ENCODE measurements around the gene MSI1.

The MSI1 gene

GRCh38 chr12:120359128-120359527 is 9.8 kb downstream of the MSI1 start:
- H3K79me2 ChIP-seq (ENCODE audit: insufficient read depth, low read length) = no peaks in the 10 kb centered on the region
- H4K20me1 ChIP-seq (ENCODE audit: low read depth, low read length) = no peaks in the 10 kb centered on the region
- H3K36me3 ChIP-seq (ENCODE audit: low read length) = no peaks in the 10 kb centered on the region
- no peaks in the 10 kb centered on the region for H3K9me3 ChIP-seq (ENCODE audit: insufficient read depth, low read length)
- no peak overlapping the region for H3K9ac ChIP-seq (ENCODE audit: low read length)
- H3K4me3 ChIP-seq (ENCODE audit: insufficient read depth, low read length, poor library complexity, severe bottlenecking) = no peak overlapping the region
- no peak overlapping the region for H3K27ac ChIP-seq (ENCODE audit: low read depth, low read length)
- H3F3A ChIP-seq (ENCODE audit: insufficient read depth) = no peaks in the 10 kb centered on the region
- TF ChIP-seq CTCF (IDR thresholded peaks at IDR 0.05; ENCODE audit: insufficient read depth, low read length, poor library complexity, severe bottlenecking) = no peak
- no peak for TF ChIP-seq EZH2phosphoT487 (conservative IDR thresholded peaks at IDR 0.05; ENCODE audit: low read length)
- no peak overlapping the region for H2AFZ ChIP-seq (ENCODE audit: low read depth, low read length, severe bottlenecking)
- H3K9me2 ChIP-seq (replicated peaks; ENCODE audit: insufficient read depth, low read length) = no peaks in the 10 kb centered on the region
- H3K4me2 ChIP-seq (ENCODE audit: low read depth, low read length, poor library complexity, severe bottlenecking) = no peak overlapping the region
- H3K27me3 ChIP-seq (ENCODE audit: low read length) = no peaks in the 10 kb centered on the region

GRCh38 chr12:120358412-120359100 is 10.4 kb downstream of the MSI1 start:
- H2AFZ ChIP-seq (ENCODE audit: low read depth, low read length, severe bottlenecking) = no peak overlapping the region
- no peaks in the 10 kb centered on the region for H3K27me3 ChIP-seq (ENCODE audit: low read length)
- no peaks in the 10 kb centered on the region for H3K36me3 ChIP-seq (ENCODE audit: low read length)
- TF ChIP-seq CTCF (IDR thresholded peaks at IDR 0.05; ENCODE audit: insufficient read depth, low read length, poor library complexity, severe bottlenecking) (no peak), EZH2phosphoT487 (conservative IDR thresholded peaks at IDR 0.05; ENCODE audit: low read length) (no peak)
- H4K20me1 ChIP-seq (ENCODE audit: low read depth, low read length) = no peaks in the 10 kb centered on the region
- H3K4me2 ChIP-seq (ENCODE audit: low read depth, low read length, poor library complexity, severe bottlenecking) = no peak overlapping the region
- no peak overlapping the region for H3K9ac ChIP-seq (ENCODE audit: low read length)
- H3F3A ChIP-seq (ENCODE audit: insufficient read depth) = no peaks in the 10 kb centered on the region
- H3K9me3 ChIP-seq (ENCODE audit: insufficient read depth, low read length) = no peaks in the 10 kb centered on the region
- H3K9me2 ChIP-seq (replicated peaks; ENCODE audit: insufficient read depth, low read length) = no peaks in the 10 kb centered on the region
- no peak overlapping the region for H3K4me3 ChIP-seq (ENCODE audit: insufficient read depth, low read length, poor library complexity, severe bottlenecking)
- H3K27ac ChIP-seq (ENCODE audit: low read depth, low read length) = no peak overlapping the region
- no peaks in the 10 kb centered on the region for H3K79me2 ChIP-seq (ENCODE audit: insufficient read depth, low read length)

- no peaks in the 10 kb centered on the region for H3K36me3 ChIP-seq (ENCODE audit: low read length)
- H3K9me3 ChIP-seq (ENCODE audit: insufficient read depth, low read length) = no peaks in the 10 kb centered on the region
- TF ChIP-seq CTCF (IDR thresholded peaks at IDR 0.05; ENCODE audit: insufficient read depth, low read length, poor library complexity, severe bottlenecking) = no peak
- TF ChIP-seq EZH2phosphoT487 (conservative IDR thresholded peaks at IDR 0.05; ENCODE audit: low read length) = no peak
- H2AFZ ChIP-seq (ENCODE audit: low read depth, low read length, severe bottlenecking) = no peak overlapping the region
- H3K9me2 ChIP-seq (replicated peaks; ENCODE audit: insufficient read depth, low read length) = no peaks in the 10 kb centered on the region
- no peaks in the 10 kb centered on the region for H4K20me1 ChIP-seq (ENCODE audit: low read depth, low read length)
- no peak overlapping the region for H3K9ac ChIP-seq (ENCODE audit: low read length)
- H3F3A ChIP-seq (ENCODE audit: insufficient read depth) = no peaks in the 10 kb centered on the region
- H3K4me2 ChIP-seq (ENCODE audit: low read depth, low read length, poor library complexity, severe bottlenecking) = no peak overlapping the region
- no peaks in the 10 kb centered on the region for H3K79me2 ChIP-seq (ENCODE audit: insufficient read depth, low read length)
- H3K4me3 ChIP-seq (ENCODE audit: insufficient read depth, low read length, poor library complexity, severe bottlenecking) = no peak overlapping the region
- no peaks in the 10 kb centered on the region for H3K27me3 ChIP-seq (ENCODE audit: low read length)
- no peak overlapping the region for H3K27ac ChIP-seq (ENCODE audit: low read depth, low read length)
Measured at GRCh38 chr12:120357104-120357503, 11.9 kb downstream of the MSI1 start.

Data from SU-DHL-6 (cell line).